HepG2 (cell line): ENCODE data around the gene SIN3A. TPM values are rescaled to one million over a fixed set of nuclear protein-coding genes. Genes with fewer than 3 reads are reported as not detected.
A peak's percentile ranks its signal among the peaks of the same experiment; 100 is the strongest.

ENCODE experiments used
- ATAC-seq: fragments of 200-7000 bp; cut with Tn5 transposase; 3 replicates; pipeline ENCODE4 v1.9.1; 2020; ENCODE audit warnings: mild to moderate bottlenecking, moderate library complexity
- BruUV-seq: library from RNA; stranded (reverse); fragments of 400-500 nt; replicated peaks from 2 replicates; lab custom pipeline; 2021; lab: Mats Ljungman, UMichigan
- CTCF ChIA-PET: fragments of 300-600 bp; formaldehyde crosslinking; extraction: SDS; loops from one replicate; lab custom pipeline; 2021; ENCODE audit warnings: low total read pairs, inconsistent platforms, low intra/inter-chr PET ratio; lab: Yijun Ruan, JAX
- POLR2A ChIA-PET: fragments of 350-600 bp; sonication (Branson Sonifier 250); formaldehyde crosslinking; loops from one replicate; lab custom pipeline; 2020; ENCODE audit warnings: antibody characterized with exemption, inconsistent platforms; lab: Yijun Ruan, JAX
- DNase-seq: peaks from one replicate; pipeline ENCODE4 v3.0.0-alpha.2; 2015; ENCODE audit warnings: low spot score
- FAIRE-seq: peaks from 3 replicates; lab custom pipeline; 2011; peaks lifted over from hg19 to GRCh38; lab: Jason Lieb, UNC
- H2AFZ ChIP-seq: one replicate; pipeline ENCODE4 v1.6.1; 2011; ENCODE audit warnings: low read length, inconsistent platforms
- H3K27ac ChIP-seq: fragments of 300-600 bp; 3 replicates; pipeline ENCODE4 v1.8.0; 2011; ENCODE audit warnings: mixed run types, mild to moderate bottlenecking, mixed read lengths, low read length, inconsistent platforms; ENCODE audit not compliant: insufficient read depth; ENCODE audit errors: extremely low read length
- H3K27me3 ChIP-seq, 2 experiments: fragments of 200-600 bp in 1 of 2; 2 replicates in 1 of 2; 3 replicates in 1 of 2; pipeline versions ENCODE4 v1.6.0 to v1.8.0; 2011; ENCODE audit warnings: low read length in 2 of 2, mild to moderate bottlenecking in 2 of 2, moderate library complexity in 2 of 2, inconsistent platforms in 1 of 2; ENCODE audit not compliant: insufficient read depth in 2 of 2, control insufficient read depth in 1 of 2
- H3K36me3 ChIP-seq, 2 experiments: fragments of 200-600 bp in 1 of 2; replicated peaks in 1 of 2; 2 replicates in 1 of 2; 3 replicates in 1 of 2; pipeline versions ENCODE4 v1.5.1 to v1.8.0; 2011; ENCODE audit warnings: low read length in 2 of 2, inconsistent platforms in 1 of 2; ENCODE audit not compliant: insufficient read depth in 2 of 2, control insufficient read depth in 1 of 2
- H3K4me1 ChIP-seq: 2 replicates; pipeline ENCODE4 v1.5.1; 2012; ENCODE audit warnings: low read length, inconsistent platforms; ENCODE audit not compliant: insufficient read depth
- H3K4me2 ChIP-seq: 2 replicates; pipeline ENCODE4 v1.6.0; 2011; ENCODE audit warnings: low read depth, low read length, inconsistent platforms
- H3K4me3 ChIP-seq, 3 experiments: fragments of 200-600 bp in 1 of 3; sonication (generic), shearing (Covaris generic) in 1 of 3; replicated peaks in 1 of 3; 2 replicates each; pipeline ENCODE4 v1.5.1; 2011 to 2016; ENCODE audit warnings: low read length in 3 of 3, inconsistent platforms in 2 of 3, low read depth in 2 of 3, mild to moderate bottlenecking in 2 of 3, control low read depth in 1 of 3, mixed read lengths in 1 of 3; ENCODE audit not compliant: insufficient read depth in 1 of 3
- H3K79me2 ChIP-seq: one replicate; pipeline ENCODE4 v1.6.1; 2011; ENCODE audit warnings: low read length, inconsistent platforms; ENCODE audit not compliant: insufficient read depth
- H3K9ac ChIP-seq: 2 replicates; pipeline ENCODE4 v1.6.0; 2011; ENCODE audit warnings: mild to moderate bottlenecking, low read depth, low read length, inconsistent platforms; ENCODE audit not compliant: insufficient read depth
- H3K9me3 ChIP-seq: 2 replicates; pipeline ENCODE4 v1.5.1; 2012; ENCODE audit warnings: mild to moderate bottlenecking, low read length
- H4K20me1 ChIP-seq: 2 replicates; pipeline ENCODE4 v1.6.0; 2011; ENCODE audit warnings: inconsistent platforms, mild to moderate bottlenecking, low read length, moderate library complexity; ENCODE audit not compliant: insufficient read depth
- ATM ChIP-seq: fragments of 450-650 bp; IDR thresholded peaks from 2 replicates; pipeline ENCODE4 v1.7.1; 2017; ENCODE audit warnings: mild to moderate bottlenecking, borderline replicate concordance
- BCLAF1 ChIP-seq: fragments of 450-650 bp; IDR thresholded peaks from 2 replicates; pipeline ENCODE4 v1.6.1; 2017; ENCODE audit warnings: mild to moderate bottlenecking
- BRCA1 ChIP-seq: sonication (generic); formaldehyde crosslinking; IDR thresholded peaks from 2 replicates; pipeline ENCODE4 v1.4.0; 2020; ENCODE audit warnings: missing genetic modification reagents
- HNF1B ChIP-seq: sonication (generic); formaldehyde crosslinking; IDR thresholded peaks from 2 replicates; pipeline ENCODE4 v1.5.1; 2020; ENCODE audit warnings: mild to moderate bottlenecking, moderate library complexity, missing genetic modification reagents
- ISX ChIP-seq: sonication (generic); formaldehyde crosslinking; conservative IDR thresholded peaks from 2 replicates; pipeline ENCODE4 v1.5.0; 2020; ENCODE audit warnings: missing genetic modification reagents
- KLF12 ChIP-seq: sonication (generic); formaldehyde crosslinking; IDR thresholded peaks from 2 replicates; pipeline ENCODE4 v1.4.0; 2020; ENCODE audit warnings: missing genetic modification reagents, borderline replicate concordance
- NR2F6 ChIP-seq, 2 experiments: IDR thresholded peaks; 2 replicates each; pipeline ENCODE4 v1.6.1; 2016; ENCODE audit warnings: antibody characterized with exemption in 1 of 2, mild to moderate bottlenecking in 1 of 2
- XRCC5 ChIP-seq: fragments of 200-400 bp; formaldehyde crosslinking; optimal IDR thresholded peaks from 2 replicates; pipeline ENCODE3; 2017; ENCODE audit warnings: mild to moderate bottlenecking, low read length
- whole genome bisulfite sequencing: methylation state at CpG from one replicate; pipeline ENCODE4 v1.1.6; 2017; ENCODE audit warnings: low lambda C conversion rate; 5-methylcytosine and 5-hydroxymethylcytosine counted together
- in situ Hi-C: cut with HindIII; loops from 2 replicates; pipeline ENCODE4 v1.10.0; 2017; ENCODE audit warnings: low pct_unique_long_range_greater_than_20kb; ENCODE audit not compliant: extremely low pct_ligation_motif_present
- intact Hi-C: fragments of 100-400 bp; cut with micrococcal nuclease; formaldehyde crosslinking; loops from one replicate; pipeline ENCODE4 v1.10.0; 2022; ENCODE audit not compliant: unreplicated experiment
- polyA plus RNA-seq, 8 experiments: library from polyadenylated mRNA; depleted of rRNA in 3 of 8; stranded (reverse) in 7 of 8; unstranded in 1 of 8; fragments of >200 nt; fragmentation: Illumina TruSeq in 4 of 8; extraction: Trizol in 4 of 8; gene quantifications; 2 replicates each; pipeline versions ENCODE4 v1.2.1 to v1.2.3, GENCODE V29; 2011 to 2016; ENCODE audit warnings: low read depth in 4 of 8, missing spikeins in 1 of 8, mixed read lengths in 1 of 8; ENCODE audit not compliant: insufficient read depth in 1 of 8
- total RNA-seq, 5 experiments: library from RNA; depleted of rRNA; stranded (reverse); fragments of >200 nt; fragmentation: Illumina TruSeq; extraction: Trizol; gene quantifications; 2 replicates each; pipeline ENCODE4 v1.2.3, GENCODE V29; 2016; ENCODE audit warnings: low read depth in 1 of 5
- TF ChIP-seq, protein P1 (sequence below): sonication (generic); formaldehyde crosslinking; IDR thresholded peaks from 2 replicates; pipeline ENCODE4 v1.4.0; 2020; ENCODE audit warnings: mild to moderate bottlenecking, missing genetic modification reagents
- TF ChIP-seq, protein P2 (sequence below), 2 experiments: fragments of 450-650 bp in 1 of 2; sonication (generic) in 1 of 2; formaldehyde crosslinking; IDR thresholded peaks; 2 replicates each; pipeline versions ENCODE4 v1.5.0 to v1.8.0; 2020 to 2022; ENCODE audit warnings: mild to moderate bottlenecking in 1 of 2, missing genetic modification reagents in 1 of 2
- TF ChIP-seq, protein P3 (sequence below): sonication (generic); formaldehyde crosslinking; IDR thresholded peaks from 2 replicates; pipeline ENCODE4 v1.5.0; 2020; ENCODE audit warnings: mild to moderate bottlenecking, missing genetic modification reagents

Gene SIN3A
- total and polyA plus RNA-seq, 2 of the 13 experiments (the other 11 are each of a cell fraction or from before 2014, with no cell fraction given), result 16.1 to 28.1 TPM

GRCh38 chr15:75371486-75371885 lies 80.0 kb downstream of the SIN3A start (continued):
- no peak for TF ChIP-seq ATM
- no peak for TF ChIP-seq BCLAF1
- TF ChIP-seq HNF1B (CRISPR knock-in tag), result no peak
- TF ChIP-seq BRCA1 (CRISPR knock-in tag), result no peak

GRCh38 chr15:75369897-75370581 lies 81.5 kb downstream of the SIN3A start:
- FAIRE-seq (peak; percentile 80), DNase-seq (peak; percentile 52), ATAC-seq (no peak)
- Histone ChIP-seq H3K4me2 (peak overlapping the region; percentile 98), H3K9ac (peak overlapping the region; percentile 99), H3K27ac (peak overlapping the region; percentile 98), H2AFZ (no peak overlapping the region), H3K4me3 (peak overlapping the region in 1 of 3 experiments; percentile 92; a peak in 2 of 6 replicates), H3K36me3 (peaks cover 14 to 52% of the 10 kb centered on the region in 2 experiments), H3K9me3 (no peaks in the 10 kb centered on the region), H3K27me3 (no peaks in the 10 kb centered on the region), H3K4me1 (peaks cover 39% of the 10 kb centered on the region), H4K20me1 (0 out of 2 replicates have a peak, but pooled peaks cover 4% of the 10 kb centered on the region), H3K79me2 (peaks cover 5% of the 10 kb centered on the region)
- intact Hi-C loops, result loop anchor here (5.0 to 10.0 kb wide), 2 partner anchors 82 to 315 kb away; partner anchors contain the start of gene SIN3A
- CTCF ChIA-PET, result no interaction called here
- 57% methylated on average over 7 of the region's 7 CpGs for WGBS
- BruUV-seq, result no TSS peak
- POLR2A ChIA-PET, result interaction anchor here (1.2 to 4.7 kb wide), 6 partner anchors 10 to 83 kb away, joined by 3 to 185 read pairs (median 25); partner anchors contain the start of genes NEIL1 and SIN3A
- in situ Hi-C loops, result loop anchor here (5.0 to 10.0 kb wide), 2 partner anchors 82 to 275 kb away; partner anchors contain the start of genes IMP3, SIN3A and SNX33
- TF ChIP-seq, protein P1, sequence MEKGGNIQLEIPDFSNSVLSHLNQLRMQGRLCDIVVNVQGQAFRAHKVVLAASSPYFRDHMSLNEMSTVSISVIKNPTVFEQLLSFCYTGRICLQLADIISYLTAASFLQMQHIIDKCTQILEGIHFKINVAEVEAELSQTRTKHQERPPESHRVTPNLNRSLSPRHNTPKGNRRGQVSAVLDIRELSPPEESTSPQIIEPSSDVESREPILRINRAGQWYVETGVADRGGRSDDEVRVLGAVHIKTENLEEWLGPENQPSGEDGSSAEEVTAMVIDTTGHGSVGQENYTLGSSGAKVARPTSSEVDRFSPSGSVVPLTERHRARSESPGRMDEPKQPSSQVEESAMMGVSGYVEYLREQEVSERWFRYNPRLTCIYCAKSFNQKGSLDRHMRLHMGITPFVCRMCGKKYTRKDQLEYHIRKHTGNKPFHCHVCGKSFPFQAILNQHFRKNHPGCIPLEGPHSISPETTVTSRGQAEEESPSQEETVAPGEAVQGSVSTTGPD (CRISPR knock-in tag), result peak; percentile 61
- TF ChIP-seq NR2F6 (IDR thresholded peaks at IDR 0.05), result no peak
- 0 out of 2 replicates have a peak, but pooled peaks have one; percentile 1 for TF ChIP-seq NR2F6 (CRISPR knock-in tag; IDR thresholded peaks at IDR 0.05)
- TF ChIP-seq, protein P2, sequence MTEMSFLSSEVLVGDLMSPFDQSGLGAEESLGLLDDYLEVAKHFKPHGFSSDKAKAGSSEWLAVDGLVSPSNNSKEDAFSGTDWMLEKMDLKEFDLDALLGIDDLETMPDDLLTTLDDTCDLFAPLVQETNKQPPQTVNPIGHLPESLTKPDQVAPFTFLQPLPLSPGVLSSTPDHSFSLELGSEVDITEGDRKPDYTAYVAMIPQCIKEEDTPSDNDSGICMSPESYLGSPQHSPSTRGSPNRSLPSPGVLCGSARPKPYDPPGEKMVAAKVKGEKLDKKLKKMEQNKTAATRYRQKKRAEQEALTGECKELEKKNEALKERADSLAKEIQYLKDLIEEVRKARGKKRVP (CRISPR knock-in tag; IDR thresholded peaks at IDR 0.05), result peak in 1 of 2 experiments; percentile 11; a peak in 1 of 4 replicates
- TF ChIP-seq ISX (CRISPR knock-in tag), result no peak
- peak; percentile 33; the same call in 1 of the 2 replicates for TF ChIP-seq KLF12 (CRISPR knock-in tag)
- TF ChIP-seq, protein P3, sequence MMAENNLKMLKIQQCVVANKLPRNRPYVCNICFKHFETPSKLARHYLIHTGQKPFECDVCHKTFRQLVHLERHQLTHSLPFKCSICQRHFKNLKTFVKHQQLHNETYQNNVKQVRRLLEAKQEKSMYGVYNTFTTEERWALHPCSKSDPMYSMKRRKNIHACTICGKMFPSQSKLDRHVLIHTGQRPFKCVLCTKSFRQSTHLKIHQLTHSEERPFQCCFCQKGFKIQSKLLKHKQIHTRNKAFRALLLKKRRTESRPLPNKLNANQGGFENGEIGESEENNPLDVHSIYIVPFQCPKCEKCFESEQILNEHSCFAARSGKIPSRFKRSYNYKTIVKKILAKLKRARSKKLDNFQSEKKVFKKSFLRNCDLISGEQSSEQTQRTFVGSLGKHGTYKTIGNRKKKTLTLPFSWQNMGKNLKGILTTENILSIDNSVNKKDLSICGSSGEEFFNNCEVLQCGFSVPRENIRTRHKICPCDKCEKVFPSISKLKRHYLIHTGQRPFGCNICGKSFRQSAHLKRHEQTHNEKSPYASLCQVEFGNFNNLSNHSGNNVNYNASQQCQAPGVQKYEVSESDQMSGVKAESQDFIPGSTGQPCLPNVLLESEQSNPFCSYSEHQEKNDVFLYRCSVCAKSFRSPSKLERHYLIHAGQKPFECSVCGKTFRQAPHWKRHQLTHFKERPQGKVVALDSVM (CRISPR knock-in tag), result peak; percentile 99
- TF ChIP-seq XRCC5, result no peak
